NOMO-1 (cell line): ENCODE data around the gene METTL21C.

Source experiments
- DNase-seq, 2 experiments: peaks; one replicate each; lab custom pipeline; 2025; ENCODE audit not compliant: unreplicated experiment in 2 of 2; lab: John Stamatoyannopoulos, UW

Gene METTL21C

GRCh38 chr13:102697929-102698648, 3.2 kb upstream of the METTL21C start:
- DNase-seq: no peak

GRCh38 chr13:102697264-102697663, 2.4 kb upstream of the METTL21C start:
- DNase-seq: no peak

- DNase-seq: no peak
Measured at GRCh38 chr13:102696465-102696864, 1.6 kb upstream of the METTL21C start.

- DNase-seq: no peak
Measured at GRCh38 chr13:102693776-102694175, 1.1 kb downstream of the METTL21C start.

DNA sequence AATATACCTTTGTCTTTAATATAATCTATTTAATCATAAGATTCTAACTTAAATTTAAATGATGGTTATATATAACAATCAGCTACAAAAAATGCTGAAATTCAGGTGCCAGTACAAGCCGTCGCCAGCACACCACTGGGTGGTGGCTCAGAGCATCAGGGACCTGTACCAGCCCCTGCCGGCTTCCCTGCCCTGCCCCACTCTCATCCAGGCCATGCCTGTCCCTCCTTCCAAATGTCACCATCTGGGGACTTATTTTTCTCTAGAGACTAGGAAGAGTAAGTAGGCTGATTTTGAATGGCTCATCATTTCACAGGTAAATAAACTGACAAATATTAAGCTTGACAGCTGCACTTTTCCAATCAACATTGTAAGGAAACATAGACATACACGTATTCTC, 1.6 kb downstream of the METTL21C start:
- DNase-seq: no peak

- no peak for DNase-seq
Measured at GRCh38 chr13:102692491-102692826, 2.4 kb downstream of the METTL21C start.

DNA sequence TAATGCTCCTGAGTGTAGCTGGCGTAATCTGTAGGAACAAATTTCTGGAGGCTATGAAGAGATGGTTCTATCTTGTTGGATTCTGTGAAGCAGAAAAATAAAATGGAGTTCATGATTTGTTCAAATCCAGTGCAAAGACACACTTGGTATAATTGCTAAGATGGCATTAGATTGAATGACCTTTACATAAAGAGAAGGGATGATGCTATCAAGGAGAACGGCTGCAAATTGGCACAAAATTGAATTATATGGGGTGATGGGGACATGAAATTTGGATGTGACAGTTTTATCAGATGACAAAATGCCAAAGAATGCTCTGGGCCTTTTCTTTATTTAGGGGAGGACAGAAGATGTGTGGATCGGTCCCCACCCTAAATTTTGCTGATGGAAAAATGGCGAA, 4.0 kb downstream of the METTL21C start:
- no peak for DNase-seq

- DNase-seq: no peak
Measured at GRCh38 chr13:102688306-102688973, 6.4 kb downstream of the METTL21C start.

GRCh38 chr13:102687520-102687919, 7.3 kb downstream of the METTL21C start:
- DNase-seq: no peak

DNA sequence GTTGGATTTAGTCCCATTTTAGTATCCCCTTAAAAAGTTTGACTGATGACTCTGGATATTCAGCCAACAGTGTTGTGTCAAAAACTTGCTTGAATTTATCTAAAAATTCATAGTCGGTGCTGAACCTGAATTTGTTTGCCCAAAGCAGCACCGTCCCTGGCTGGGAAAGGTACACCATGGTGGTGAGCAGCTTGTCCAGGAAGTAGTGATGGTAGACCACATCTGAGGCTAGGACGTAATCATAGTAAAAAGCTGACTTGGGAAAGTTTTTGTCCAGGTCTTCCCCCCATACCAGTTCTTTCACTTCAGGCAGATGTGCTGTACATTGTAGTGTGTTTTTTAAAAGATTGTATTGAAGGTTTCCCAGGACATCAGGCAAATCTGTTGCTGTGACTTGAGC, 8.8 kb downstream of the METTL21C start:
- no peak for DNase-seq

GRCh38 chr13:102683637-102684036, 11.2 kb downstream of the METTL21C start:
- DNase-seq: no peak

- no peak for DNase-seq
Measured at GRCh38 chr13:102682727-102683126, 12.1 kb downstream of the METTL21C start.

- DNase-seq: no peak
Measured at GRCh38 chr13:102682211-102682610, 12.6 kb downstream of the METTL21C start.

GRCh38 chr13:102680842-102681740, 13.8 kb downstream of the METTL21C start:
- peak; percentile 27 to 58 for DNase-seq

DNA sequence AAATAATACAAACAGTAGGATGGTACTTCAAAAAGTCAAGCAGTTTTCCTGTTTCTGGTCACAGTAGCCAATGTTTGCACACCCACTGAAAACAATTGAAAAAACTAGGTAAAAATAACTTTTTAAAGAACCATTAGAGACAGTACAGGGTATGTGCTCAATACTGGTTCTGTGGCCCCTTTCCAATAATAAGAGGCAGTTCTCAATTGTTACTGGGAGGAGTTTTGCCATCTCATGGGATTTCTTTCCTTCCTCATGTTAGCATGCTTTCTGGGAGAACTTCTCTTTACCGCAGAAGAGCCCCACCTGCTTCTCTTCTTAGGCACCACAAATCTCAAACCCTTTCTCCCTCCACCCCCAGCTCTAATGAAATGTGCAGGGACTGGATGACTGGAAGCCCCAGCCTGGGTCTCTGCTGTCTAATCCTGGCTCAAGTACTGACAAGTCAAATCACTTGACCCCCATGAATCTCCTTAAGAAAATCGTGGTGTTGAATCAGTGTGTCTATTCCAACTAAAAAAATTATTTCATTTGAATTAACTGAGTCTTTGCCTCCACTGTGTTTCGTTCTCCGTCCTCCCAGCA, 14.6 kb downstream of the METTL21C start:
- no peak for DNase-seq

GRCh38 chr13:102679449-102680132, 15.3 kb downstream of the METTL21C start:
- DNase-seq: no peak

GRCh38 chr13:102678339-102679107, 16.3 kb downstream of the METTL21C start:
- DNase-seq: peak; percentile 18 to 62

GRCh38 chr13:102677122-102677521, 17.7 kb downstream of the METTL21C start:
- no peak for DNase-seq

- no peak for DNase-seq
Measured at GRCh38 chr13:102675115-102675514, 19.7 kb downstream of the METTL21C start.

- DNase-seq: no peak
Measured at GRCh38 chr13:102670130-102670529, 24.7 kb downstream of the METTL21C start.
